ENCODE results near the gene LIN7B. TPM values are rescaled to one million over a fixed set of nuclear protein-coding genes. Genes with fewer than 3 reads are reported as not detected.
A peak's percentile ranks its signal among the peaks of the same experiment; 100 is the strongest.
"Not testable (repeated sequence)": the region's sequence is repeated elsewhere in the genome, so short reads cannot be mapped to it uniquely, and the experiment has no call there.

The LIN7B gene
- total RNA-seq, 2 donors from 2014 or later: 31.5 to 35.0 TPM

- Histone ChIP-seq H3K9me3 (no peaks in the 10 kb centered on the region), H3K4me3 (no peak overlapping the region), H3K27me3 (no peaks in the 10 kb centered on the region), H3K36me3 (no peaks in the 10 kb centered on the region), H3K27ac (no peak overlapping the region), H3K4me1 (peaks cover 0 to 18% of the 10 kb centered on the region in 2 donors)
- TF ChIP-seq, protein P1, sequence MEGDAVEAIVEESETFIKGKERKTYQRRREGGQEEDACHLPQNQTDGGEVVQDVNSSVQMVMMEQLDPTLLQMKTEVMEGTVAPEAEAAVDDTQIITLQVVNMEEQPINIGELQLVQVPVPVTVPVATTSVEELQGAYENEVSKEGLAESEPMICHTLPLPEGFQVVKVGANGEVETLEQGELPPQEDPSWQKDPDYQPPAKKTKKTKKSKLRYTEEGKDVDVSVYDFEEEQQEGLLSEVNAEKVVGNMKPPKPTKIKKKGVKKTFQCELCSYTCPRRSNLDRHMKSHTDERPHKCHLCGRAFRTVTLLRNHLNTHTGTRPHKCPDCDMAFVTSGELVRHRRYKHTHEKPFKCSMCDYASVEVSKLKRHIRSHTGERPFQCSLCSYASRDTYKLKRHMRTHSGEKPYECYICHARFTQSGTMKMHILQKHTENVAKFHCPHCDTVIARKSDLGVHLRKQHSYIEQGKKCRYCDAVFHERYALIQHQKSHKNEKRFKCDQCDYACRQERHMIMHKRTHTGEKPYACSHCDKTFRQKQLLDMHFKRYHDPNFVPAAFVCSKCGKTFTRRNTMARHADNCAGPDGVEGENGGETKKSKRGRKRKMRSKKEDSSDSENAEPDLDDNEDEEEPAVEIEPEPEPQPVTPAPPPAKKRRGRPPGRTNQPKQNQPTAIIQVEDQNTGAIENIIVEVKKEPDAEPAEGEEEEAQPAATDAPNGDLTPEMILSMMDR (IDR thresholded peaks at IDR 0.05): no peak
- DNase-seq (ENCODE audit: low spot score): no peak
These were observed 12.4 kb downstream of the LIN7B start for GRCh38 chr19:49126575-49126974.

- not testable (repeated sequence) for H3K9me3 ChIP-seq; H3K27ac ChIP-seq; H3K36me3 ChIP-seq; DNase-seq (ENCODE audit: low spot score); H3K27me3 ChIP-seq; H3K4me3 ChIP-seq
- peaks cover 0 to 18% of the 10 kb centered on the region in 2 donors for H3K4me1 ChIP-seq
These were observed 13.1 kb downstream of the LIN7B start for GRCh38 chr19:49127225-49127624.

GRCh38 chr19:49127674-49128544 lies 13.7 kb downstream of the LIN7B start:
- Histone ChIP-seq H3K27me3 (no peaks in the 10 kb centered on the region), H3K36me3 (no peaks in the 10 kb centered on the region), H3K9me3 (no peaks in the 10 kb centered on the region), H3K4me3 (peak overlapping the region; percentile 17 to 36), H3K4me1 (peaks cover 0 to 18% of the 10 kb centered on the region in 2 donors), H3K27ac (peak overlapping the region; percentile 69 to 73)
- DNase-seq (ENCODE audit: low spot score): peak; percentile 95
- TF ChIP-seq, protein P1 (IDR thresholded peaks at IDR 0.05): peak in 1 of 2 donors; percentile 25

DNA sequence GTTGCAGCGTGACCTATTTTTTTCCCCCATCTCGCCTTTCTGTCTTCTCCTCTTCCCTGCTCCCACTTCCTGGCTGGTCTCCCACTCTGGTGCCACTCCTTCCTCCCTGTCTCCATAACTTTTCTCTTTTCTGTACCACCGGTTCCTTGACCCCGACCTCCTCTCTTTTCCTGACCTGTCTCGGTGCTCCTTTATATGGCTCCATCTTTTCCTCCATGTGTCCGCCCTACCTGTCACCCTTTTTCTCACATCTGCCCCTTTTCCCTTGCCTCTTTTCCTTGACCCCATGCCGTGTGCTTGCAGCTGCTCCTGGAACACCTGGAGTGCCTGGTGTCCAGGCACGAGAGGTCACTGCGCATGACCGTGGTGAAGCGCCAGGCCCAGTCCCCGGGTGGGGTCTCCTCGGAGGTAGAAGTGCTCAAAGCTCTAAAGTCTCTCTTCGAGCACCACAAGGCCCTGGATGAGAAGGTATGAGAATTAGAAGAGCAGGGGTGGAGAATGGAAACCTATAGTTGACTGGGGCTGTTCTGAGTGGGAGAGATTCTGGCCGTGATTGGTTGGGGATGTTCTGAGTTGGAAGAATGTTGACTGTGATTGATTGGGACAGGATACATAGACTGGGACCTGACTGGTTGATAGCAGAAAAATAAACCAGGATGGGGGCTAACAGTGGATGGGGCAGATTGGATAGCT lies 14.5 kb downstream of the LIN7B start:
- no peaks in the 10 kb centered on the region for H3K27me3 ChIP-seq
- peak overlapping the region in 1 of 2 donors; percentile 53 for H3K27ac ChIP-seq
- peaks cover 0 to 25% of the 10 kb centered on the region in 2 donors for H3K4me1 ChIP-seq
- H3K9me3 ChIP-seq: no peaks in the 10 kb centered on the region
- H3K36me3 ChIP-seq: no peaks in the 10 kb centered on the region
- no peak for DNase-seq (ENCODE audit: low spot score)
- peak overlapping the region in 1 of 2 donors; percentile 36 for H3K4me3 ChIP-seq
- TF ChIP-seq, protein P1 (IDR thresholded peaks at IDR 0.05): no peak

DNA sequence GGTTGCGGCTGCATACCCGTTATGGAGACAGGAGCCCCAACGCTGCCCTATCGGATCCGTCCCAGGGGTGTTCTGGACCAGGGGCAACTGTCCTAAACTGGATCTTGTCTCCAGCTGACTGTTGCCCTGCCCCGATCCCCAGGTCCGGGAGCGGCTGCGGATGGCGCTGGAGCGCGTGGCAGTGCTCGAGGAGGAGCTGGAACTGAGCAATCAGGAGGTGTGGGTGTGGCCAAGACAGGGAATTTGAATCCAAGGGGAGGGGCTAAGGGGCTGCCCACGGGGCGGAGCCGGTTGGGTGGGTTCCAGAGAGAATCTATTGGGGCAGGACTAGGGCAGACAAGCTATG lies 15.0 kb downstream of the LIN7B start:
- H3K4me1 ChIP-seq: peaks cover 0 to 31% of the 10 kb centered on the region in 2 donors
- H3K27ac ChIP-seq: no peak overlapping the region
- no peaks in the 10 kb centered on the region for H3K9me3 ChIP-seq
- TF ChIP-seq, protein P1 (IDR thresholded peaks at IDR 0.05): no peak
- no peaks in the 10 kb centered on the region for H3K36me3 ChIP-seq
- DNase-seq (ENCODE audit: low spot score): no peak
- H3K4me3 ChIP-seq: no peak overlapping the region
- no peaks in the 10 kb centered on the region for H3K27me3 ChIP-seq

- Histone ChIP-seq H3K27me3 (no peaks in the 10 kb centered on the region), H3K4me3 (no peak overlapping the region), H3K27ac (no peak overlapping the region), H3K36me3 (no peaks in the 10 kb centered on the region), H3K9me3 (no peaks in the 10 kb centered on the region), H3K4me1 (peaks cover 0 to 28% of the 10 kb centered on the region in 2 donors)
- TF ChIP-seq, protein P1 (IDR thresholded peaks at IDR 0.05): no peak
- DNase-seq (ENCODE audit: low spot score): no peak
These were observed 16.2 kb downstream of the LIN7B start for GRCh38 chr19:49130325-49130724.

All from right atrium auricular region (tissue), 2 donors.